ENCODE data around the gene PMEPA1.

The PMEPA1 gene

GRCh38 chr20:57736738-57737347 is 27.0 kb upstream of the PMEPA1 start:
- DNase-seq (ENCODE audit: low spot score) = no peak

GRCh38 chr20:57735831-57736737 is 26.3 kb upstream of the PMEPA1 start:
- no peak for DNase-seq (ENCODE audit: low spot score)

GRCh38 chr20:57734754-57735153 is 24.9 kb upstream of the PMEPA1 start:
- DNase-seq (ENCODE audit: low spot score) = no peak

GRCh38 chr20:57732226-57732625 is 22.4 kb upstream of the PMEPA1 start:
- no peak for DNase-seq (ENCODE audit: low spot score)

GRCh38 chr20:57728762-57729161 is 18.9 kb upstream of the PMEPA1 start:
- DNase-seq (ENCODE audit: low spot score) = no peak

- no peak for DNase-seq (ENCODE audit: low spot score)
These were observed 18.0 kb upstream of the PMEPA1 start for GRCh38 chr20:57727863-57728262.

GRCh38 chr20:57725636-57726035 is 15.8 kb upstream of the PMEPA1 start:
- no peak for DNase-seq (ENCODE audit: low spot score)

- DNase-seq (ENCODE audit: low spot score) = no peak
These were observed 15.0 kb upstream of the PMEPA1 start for GRCh38 chr20:57724610-57725405.

GRCh38 chr20:57723816-57724215 is 14.0 kb upstream of the PMEPA1 start:
- no peak for DNase-seq (ENCODE audit: low spot score)

- no peak for DNase-seq (ENCODE audit: low spot score)
These were observed 10.1 kb upstream of the PMEPA1 start for GRCh38 chr20:57719951-57720350.

GRCh38 chr20:57718490-57719009 is 8.7 kb upstream of the PMEPA1 start:
- peak; percentile 99 for DNase-seq (ENCODE audit: low spot score)

- no peak for DNase-seq (ENCODE audit: low spot score)
These were observed 8.0 kb upstream of the PMEPA1 start for GRCh38 chr20:57717797-57718196.

- DNase-seq (ENCODE audit: low spot score) = no peak
These were observed 7.1 kb upstream of the PMEPA1 start for GRCh38 chr20:57716901-57717300.

GRCh38 chr20:57716202-57716601 is 6.4 kb upstream of the PMEPA1 start:
- DNase-seq (ENCODE audit: low spot score) = no peak

- no peak for DNase-seq (ENCODE audit: low spot score)
These were observed 5.6 kb upstream of the PMEPA1 start for GRCh38 chr20:57715268-57715904.

GRCh38 chr20:57714409-57715267 is 4.8 kb upstream of the PMEPA1 start:
- no peak for DNase-seq (ENCODE audit: low spot score)

- DNase-seq (ENCODE audit: low spot score) = no peak
These were observed 4.1 kb upstream of the PMEPA1 start for GRCh38 chr20:57713951-57714350.

- no peak for DNase-seq (ENCODE audit: low spot score)
These were observed 3.7 kb upstream of the PMEPA1 start for GRCh38 chr20:57713505-57713903.

GRCh38 chr20:57712851-57713504 is 3.2 kb upstream of the PMEPA1 start:
- no peak for DNase-seq (ENCODE audit: low spot score)

GRCh38 chr20:57712341-57712740 is 2.5 kb upstream of the PMEPA1 start:
- DNase-seq (ENCODE audit: low spot score) = no peak
